Measurements from ENCODE around the gene FZD10. TPM values are rescaled to one million over a fixed set of nuclear protein-coding genes. Genes with fewer than 3 reads are reported as not detected.

The FZD10 gene
- polyA plus RNA-seq, 3 donors, result not detected

GRCh38 chr12:130158754-130159059 lies 3.6 kb upstream of the FZD10 start:
- no peak overlapping the region for H3K9ac ChIP-seq (ENCODE audit: insufficient read depth, low read length, poor library complexity, severe bottlenecking)
- intact Hi-C loops (cut with micrococcal nuclease), result no loop called here
- no peaks in the 10 kb centered on the region for H3K4me1 ChIP-seq (ENCODE audit: control insufficient read depth in 1 of 2, insufficient read depth in 2 of 2, low read length in 2 of 2)
- H4K20me1 ChIP-seq (ENCODE audit: insufficient read depth, low read length), result no peaks in the 10 kb centered on the region
- no peak overlapping the region for H3K4me3 Mint-ChIP-seq
- peaks cover 48 to 59% of the 10 kb centered on the region in 2 donors for H3K27me3 ChIP-seq (ENCODE audit: control insufficient read depth in 2 of 2, insufficient read depth in 2 of 2, low read length in 2 of 2)
- H3K9me3 ChIP-seq (replicated peaks in 1 of 2; ENCODE audit: control insufficient read depth in 1 of 2, insufficient read depth in 1 of 2, low read length in 2 of 2), result peaks cover 0 to 19% of the 10 kb centered on the region in 2 donors
- H3K79me2 ChIP-seq (ENCODE audit: insufficient read depth, low read length), result no peaks in the 10 kb centered on the region
- H2AFZ ChIP-seq (ENCODE audit: insufficient read depth, low read depth, low read length, poor library complexity, severe bottlenecking), result no peak overlapping the region
- peaks cover 19 to 28% (median 24%) of the 10 kb centered on the region in 3 donors for H3K27me3 Mint-ChIP-seq (ENCODE audit: low read depth in 3 of 3)
- no peak overlapping the region for H3K27ac Mint-ChIP-seq
- no peak overlapping the region for H3K27ac ChIP-seq (ENCODE audit: low read depth in 1 of 2, low read length in 2 of 2)
- WGBS (ENCODE audit: insufficient coverage), result no CpG with 5 or more reads among the region's 7 CpGs
- no peak for DNase-seq
- H3K36me3 ChIP-seq (replicated peaks in 1 of 2; ENCODE audit: control insufficient read depth in 1 of 2, insufficient read depth in 2 of 2, low read length in 2 of 2), result no peaks in the 10 kb centered on the region
- no peak for TF ChIP-seq CTCF (IDR thresholded peaks at IDR 0.05)
- no peak overlapping the region for H3K4me3 ChIP-seq (replicated peaks in 1 of 3; ENCODE audit: low read depth in 2 of 3, low read length in 3 of 3)
- H3K9me3 Mint-ChIP-seq, result peaks cover 0 to 14% (median 4%) of the 10 kb centered on the region in 7 donors
- no peak overlapping the region for H3K4me2 ChIP-seq (replicated peaks; ENCODE audit: extremely low read depth, low read length, poor library complexity, severe bottlenecking)
- peaks cover 2 to 3% of the 10 kb centered on the region in 2 donors for H3K36me3 Mint-ChIP-seq
- H3K4me1 Mint-ChIP-seq, result no peaks in the 10 kb centered on the region

GRCh38 chr12:130160306-130160705 lies 2.0 kb upstream of the FZD10 start:
- no peak overlapping the region for H3K4me3 Mint-ChIP-seq
- Histone ChIP-seq H4K20me1 (ENCODE audit: insufficient read depth, low read length) (no peaks in the 10 kb centered on the region), H3K79me2 (ENCODE audit: insufficient read depth, low read length) (no peaks in the 10 kb centered on the region), H3K36me3 (replicated peaks in 1 of 2; ENCODE audit: control insufficient read depth in 1 of 2, insufficient read depth in 2 of 2, low read length in 2 of 2) (no peaks in the 10 kb centered on the region), H3K4me3 (replicated peaks in 1 of 3; ENCODE audit: low read depth in 2 of 3, low read length in 3 of 3) (no peak overlapping the region), H3K27me3 (ENCODE audit: control insufficient read depth in 2 of 2, insufficient read depth in 2 of 2, low read length in 2 of 2) (peaks cover 55 to 75% of the 10 kb centered on the region in 2 donors), H3K4me2 (replicated peaks; ENCODE audit: extremely low read depth, low read length, poor library complexity, severe bottlenecking) (no peak overlapping the region), H2AFZ (ENCODE audit: insufficient read depth, low read depth, low read length, poor library complexity, severe bottlenecking) (no peak overlapping the region), H3K9me3 (replicated peaks in 1 of 2; ENCODE audit: control insufficient read depth in 1 of 2, insufficient read depth in 1 of 2, low read length in 2 of 2) (peaks cover 0 to 19% of the 10 kb centered on the region in 2 donors), H3K4me1 (ENCODE audit: control insufficient read depth in 1 of 2, insufficient read depth in 2 of 2, low read length in 2 of 2) (no peaks in the 10 kb centered on the region), H3K9ac (ENCODE audit: insufficient read depth, low read length, poor library complexity, severe bottlenecking) (no peak overlapping the region), H3K27ac (ENCODE audit: low read depth in 1 of 2, low read length in 2 of 2) (no peak overlapping the region)
- TF ChIP-seq CTCF (IDR thresholded peaks at IDR 0.05), result no peak
- H3K36me3 Mint-ChIP-seq, result peaks cover 2 to 3% of the 10 kb centered on the region in 2 donors
- peaks cover 32 to 39% (median 38%) of the 10 kb centered on the region in 3 donors for H3K27me3 Mint-ChIP-seq (ENCODE audit: low read depth in 3 of 3)
- H3K4me1 Mint-ChIP-seq, result no peaks in the 10 kb centered on the region
- intact Hi-C loops (cut with micrococcal nuclease), result no loop called here
- DNase-seq, result no peak
- no peak overlapping the region for H3K27ac Mint-ChIP-seq
- 0% methylated on average over 4 of the region's 7 CpGs for WGBS (ENCODE audit: insufficient coverage)
- H3K9me3 Mint-ChIP-seq, result peaks cover 0 to 14% (median 6%) of the 10 kb centered on the region in 7 donors
